Activated CD8-positive, alpha-beta memory T cell treated with anti-CD3 and anti-CD28 coated beads for 4 hours (primary cell): Measurements from ENCODE around the gene PPP2R1B.
"Not testable (repeated sequence)": the region's sequence is repeated elsewhere in the genome, so short reads cannot be mapped to it uniquely, and the experiment has no call there.

Experiments
- DNase-seq, 2 donors: peaks; one replicate each; pipeline ENCODE4 v3.0.0-alpha.2; 2020; ENCODE audit warnings: low read depth in 2 of 2

PPP2R1B gene

GRCh38 chr11:111784311-111784710, 18.1 kb upstream of the PPP2R1B start:
- not testable (repeated sequence) for DNase-seq

GRCh38 chr11:111782109-111782741, 16.0 kb upstream of the PPP2R1B start:
- no peak for DNase-seq

- DNase-seq, result no peak
These were observed 12.9 kb upstream of the PPP2R1B start for GRCh38 chr11:111779118-111779517.

- DNase-seq, result no peak
These were observed 11.9 kb upstream of the PPP2R1B start for GRCh38 chr11:111778047-111778558.

- DNase-seq, result no peak
These were observed 11.2 kb upstream of the PPP2R1B start for GRCh38 chr11:111777094-111778046.

GRCh38 chr11:111776398-111777093, 10.4 kb upstream of the PPP2R1B start:
- no peak for DNase-seq

- DNase-seq, result no peak
These were observed 8.9 kb upstream of the PPP2R1B start for GRCh38 chr11:111774955-111775710.

GRCh38 chr11:111772535-111772934, 6.3 kb upstream of the PPP2R1B start:
- DNase-seq, result no peak

GRCh38 chr11:111771205-111771604, 5.0 kb upstream of the PPP2R1B start:
- not testable (repeated sequence) for DNase-seq

- DNase-seq, result no peak
These were observed 4.5 kb upstream of the PPP2R1B start for GRCh38 chr11:111770581-111771134.

- DNase-seq, result no peak
These were observed 599 bp upstream of the PPP2R1B start for GRCh38 chr11:111766834-111767142.

- no peak for DNase-seq
These were observed 737 bp downstream of the PPP2R1B start for GRCh38 chr11:111765320-111765983.

- DNase-seq, result no peak
These were observed 1.6 kb downstream of the PPP2R1B start for GRCh38 chr11:111764621-111765020.

GRCh38 chr11:111762981-111763643, 3.1 kb downstream of the PPP2R1B start:
- DNase-seq, result no peak

- DNase-seq, result no peak
These were observed 3.7 kb downstream of the PPP2R1B start for GRCh38 chr11:111762526-111762925.

- DNase-seq, result no peak
These were observed 5.2 kb downstream of the PPP2R1B start for GRCh38 chr11:111761036-111761435.

- no peak for DNase-seq
These were observed 6.3 kb downstream of the PPP2R1B start for GRCh38 chr11:111759778-111760407.

- no peak for DNase-seq
These were observed 6.8 kb downstream of the PPP2R1B start for GRCh38 chr11:111759376-111759775.

GRCh38 chr11:111756097-111756496, 10.1 kb downstream of the PPP2R1B start:
- no peak for DNase-seq

GRCh38 chr11:111749646-111750045, 16.5 kb downstream of the PPP2R1B start:
- DNase-seq, result no peak
